ENCODE results near the gene RGS5. TPM values are rescaled to one million over a fixed set of nuclear protein-coding genes. Genes with fewer than 3 reads are reported as not detected.

The RGS5 gene
- polyA plus RNA-seq, 1 donor from 2014 or later = 4.4 TPM

DNA sequence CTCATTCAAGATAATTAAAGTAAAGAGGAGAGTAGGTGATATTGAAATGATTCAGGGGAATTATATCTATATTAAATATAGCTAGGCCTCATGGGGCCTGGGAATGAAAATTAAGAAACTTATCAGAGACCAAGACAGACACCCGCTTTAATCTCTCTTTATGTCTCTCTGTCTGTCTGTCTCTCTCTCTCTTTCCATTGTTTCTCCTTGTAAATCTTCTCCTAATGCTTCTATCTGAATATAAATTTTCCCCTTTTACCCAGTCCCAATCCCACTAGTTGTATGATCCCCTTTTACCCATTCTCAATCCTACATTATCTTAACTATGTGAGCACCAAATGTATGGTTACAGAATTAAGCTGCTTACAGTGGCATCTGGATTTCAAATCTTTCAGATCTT lies 61.2 kb downstream of the RGS5 start:
- Mint-ChIP-seq H3K9me3 (peaks cover 0 to 2% (median 0%) of the 10 kb centered on the region in 3 donors), H3K36me3 (no peaks in the 10 kb centered on the region), H3K4me3 (no peak overlapping the region), H3K4me1 (no peaks in the 10 kb centered on the region), H3K27ac (no peak overlapping the region), H3K27me3 (peaks cover 2% of the 10 kb centered on the region)

DNA sequence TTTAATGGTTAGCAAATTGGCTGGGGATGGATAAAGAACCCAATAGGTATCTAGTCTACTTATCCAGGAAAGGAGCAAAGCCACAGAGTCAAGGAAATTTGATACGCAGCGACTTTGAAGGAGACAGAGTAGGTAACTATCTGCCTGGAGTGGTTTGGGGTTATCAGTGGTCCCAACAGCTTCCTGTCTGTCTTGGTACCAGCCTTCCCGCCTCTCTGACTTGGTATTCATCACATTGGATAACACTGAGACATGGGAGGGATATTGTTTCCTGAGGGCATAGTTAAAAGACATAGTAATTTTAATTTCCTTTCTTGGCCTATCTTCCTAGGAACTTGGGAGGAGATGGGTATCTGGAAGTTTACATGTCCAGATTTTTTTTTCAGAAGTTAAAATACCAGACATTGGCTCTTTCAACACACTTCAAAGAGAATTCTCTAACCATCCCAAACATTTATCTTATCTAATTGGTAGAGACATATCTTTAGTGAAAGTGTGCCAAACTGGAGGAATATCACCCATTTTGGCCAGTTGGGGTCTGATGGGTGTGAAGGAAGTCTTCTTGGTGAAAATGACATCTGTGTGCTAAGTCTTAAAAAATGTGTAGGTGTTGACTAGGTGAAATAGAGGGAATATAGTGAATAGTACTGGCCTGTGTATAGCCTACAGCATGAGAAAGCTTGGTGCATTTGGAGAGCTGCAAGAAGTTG lies 65.0 kb downstream of the RGS5 start:
- no peak overlapping the region for H3K4me3 Mint-ChIP-seq
- no peaks in the 10 kb centered on the region for H3K27me3 Mint-ChIP-seq
- no peak overlapping the region for H3K27ac Mint-ChIP-seq
- H3K4me1 Mint-ChIP-seq = no peaks in the 10 kb centered on the region
- H3K9me3 Mint-ChIP-seq = peaks cover 0 to 2% (median 1%) of the 10 kb centered on the region in 3 donors
- no peaks in the 10 kb centered on the region for H3K36me3 Mint-ChIP-seq

DNA sequence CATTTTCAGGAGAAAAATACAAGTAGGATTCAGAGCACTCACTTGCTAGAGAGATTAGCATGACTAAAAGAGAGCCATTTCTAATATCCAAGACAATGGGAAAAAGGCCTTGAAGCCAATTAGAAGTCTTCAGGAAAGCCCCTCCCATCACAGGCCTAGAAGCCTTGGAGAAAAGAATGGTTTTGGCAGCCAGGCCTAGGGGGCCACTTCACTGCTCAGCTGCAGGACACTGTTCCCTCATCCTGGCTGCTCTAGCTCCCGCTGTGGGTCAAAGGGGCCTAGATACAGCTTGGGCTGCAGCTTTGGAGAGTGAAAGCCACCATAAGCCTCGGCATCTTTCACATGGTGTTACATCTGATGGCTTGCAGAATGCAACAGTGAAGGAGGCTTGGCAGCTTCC lies 70.7 kb downstream of the RGS5 start:
- H3K27ac Mint-ChIP-seq = peak overlapping the region in 1 of 3 donors; percentile 13
- H3K36me3 Mint-ChIP-seq = peaks cover 2% of the 10 kb centered on the region
- no peaks in the 10 kb centered on the region for H3K4me1 Mint-ChIP-seq
- no peak overlapping the region for H3K4me3 Mint-ChIP-seq
- peaks cover 0 to 2% (median 1%) of the 10 kb centered on the region in 3 donors for H3K9me3 Mint-ChIP-seq
- H3K27me3 Mint-ChIP-seq = peaks cover 3% of the 10 kb centered on the region

DNA sequence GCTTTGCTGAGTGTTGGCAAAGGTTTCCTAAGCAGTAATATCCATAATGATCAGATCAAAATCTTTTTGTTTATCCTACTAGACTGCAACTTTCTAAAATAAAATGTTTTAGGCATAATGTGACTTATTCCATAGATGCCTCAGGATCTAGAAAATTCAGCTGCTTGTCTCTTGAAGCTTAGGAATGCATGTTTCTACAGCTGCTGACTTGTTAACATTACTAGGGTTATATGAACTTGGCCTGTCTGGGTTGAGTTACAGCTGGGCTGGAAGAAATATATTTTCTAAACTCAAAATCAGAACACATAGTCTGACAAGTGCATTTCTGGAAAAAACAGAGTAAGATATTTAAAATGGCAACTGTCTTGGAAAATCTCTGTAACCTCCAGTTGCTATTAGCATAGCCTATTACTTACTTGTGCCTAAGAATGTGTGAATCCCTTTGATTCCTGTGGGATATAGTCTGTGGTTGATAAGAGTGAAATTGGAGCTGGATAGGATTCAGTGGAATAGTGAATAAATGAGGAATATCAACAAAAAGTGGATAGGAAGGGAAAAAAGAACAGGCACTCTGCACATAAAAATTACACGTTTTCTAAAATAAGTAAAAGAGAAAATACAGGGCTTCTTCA lies 72.4 kb downstream of the RGS5 start:
- Mint-ChIP-seq H3K9me3 (peaks cover 0 to 1% (median 0%) of the 10 kb centered on the region in 3 donors), H3K36me3 (peaks cover 2% of the 10 kb centered on the region), H3K27ac (no peak overlapping the region), H3K4me1 (no peaks in the 10 kb centered on the region), H3K4me3 (no peak overlapping the region), H3K27me3 (peaks cover 3% of the 10 kb centered on the region)

DNA sequence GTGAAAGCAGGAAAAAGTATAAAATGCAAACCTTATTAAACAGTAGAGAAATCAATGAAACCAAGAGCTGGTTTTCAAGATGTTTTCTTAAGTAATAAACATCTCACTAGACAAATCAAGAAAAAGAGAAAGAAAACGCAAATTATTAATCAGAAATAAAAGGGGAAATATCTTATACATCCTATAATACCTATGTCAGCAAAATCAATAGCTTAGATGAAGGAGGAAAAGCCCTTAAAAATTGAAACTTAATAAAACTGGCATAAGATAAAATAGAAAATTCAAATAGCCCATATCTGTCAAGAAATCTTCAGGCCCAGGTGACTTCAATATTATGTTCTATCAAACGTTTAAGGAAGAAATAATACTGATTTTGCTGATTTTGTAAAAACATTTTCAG lies 74.4 kb downstream of the RGS5 start:
- Mint-ChIP-seq H3K9me3 (no peaks in the 10 kb centered on the region), H3K27ac (no peak overlapping the region), H3K27me3 (peaks cover 4% of the 10 kb centered on the region), H3K4me1 (no peaks in the 10 kb centered on the region), H3K4me3 (no peak overlapping the region), H3K36me3 (peaks cover 2% of the 10 kb centered on the region)

DNA sequence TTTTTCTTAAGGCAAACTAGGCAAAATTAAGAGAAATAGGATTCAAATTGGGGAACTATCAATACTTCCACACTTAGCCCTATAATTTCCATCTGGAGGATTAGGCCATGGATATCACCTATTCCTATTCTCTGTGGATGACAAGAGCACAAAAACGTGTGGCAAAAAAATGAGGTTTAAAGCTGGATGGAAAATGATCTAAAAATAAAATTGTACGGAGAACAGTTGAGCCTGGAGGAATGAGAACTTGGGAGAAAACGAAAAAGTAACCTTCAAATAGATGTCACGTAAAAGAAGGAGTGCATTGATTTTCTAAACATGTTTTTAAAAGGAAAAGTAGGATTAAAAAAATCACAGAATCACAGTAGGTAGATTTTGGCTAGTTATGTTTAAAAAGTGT lies 77.9 kb downstream of the RGS5 start:
- Mint-ChIP-seq H3K4me3 (no peak overlapping the region), H3K9me3 (no peaks in the 10 kb centered on the region), H3K36me3 (no peaks in the 10 kb centered on the region), H3K27ac (no peak overlapping the region), H3K4me1 (no peaks in the 10 kb centered on the region), H3K27me3 (peaks cover 3% of the 10 kb centered on the region)

DNA sequence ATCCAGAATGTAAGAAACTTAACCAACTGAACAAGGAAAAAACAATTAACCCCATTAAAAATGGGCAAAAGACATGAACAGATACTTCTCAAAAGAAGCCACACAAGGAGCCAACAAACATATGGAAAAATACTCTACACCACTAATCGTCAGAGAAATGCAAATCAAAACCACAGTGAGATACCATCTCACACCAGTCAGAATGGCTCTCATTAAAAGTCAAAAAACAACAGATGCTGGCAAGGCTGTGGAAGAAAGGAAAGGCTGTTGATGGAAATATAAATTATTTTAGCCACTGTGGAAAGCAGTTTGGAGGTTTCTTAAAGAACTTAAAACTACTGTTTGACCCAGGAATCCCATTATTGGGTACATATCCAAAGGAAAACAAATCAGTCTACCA lies 82.3 kb downstream of the RGS5 start:
- Mint-ChIP-seq H3K9me3 (no peaks in the 10 kb centered on the region), H3K27me3 (peaks cover 3% of the 10 kb centered on the region)

DNA sequence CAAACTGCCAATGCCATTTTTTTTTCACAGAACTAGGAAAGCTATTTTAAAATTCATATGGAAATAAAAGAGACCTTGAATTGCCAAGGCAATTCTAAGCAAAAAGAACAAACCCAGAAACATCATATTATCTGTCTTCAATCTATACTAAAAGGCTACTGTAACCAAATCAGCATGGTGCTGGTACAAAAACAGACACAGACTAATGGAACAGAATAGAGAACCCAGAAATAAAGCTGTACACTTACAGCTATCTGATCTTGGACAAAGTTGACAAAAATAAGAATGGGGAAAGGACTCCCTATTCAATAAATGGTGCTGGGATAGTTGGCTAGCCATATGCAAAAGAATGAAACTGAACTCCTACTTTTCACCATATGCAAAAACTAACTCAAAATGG lies 83.0 kb downstream of the RGS5 start:
- H3K4me3 Mint-ChIP-seq = no peak overlapping the region
- H3K36me3 Mint-ChIP-seq = peaks cover 2% of the 10 kb centered on the region
- H3K27me3 Mint-ChIP-seq = peaks cover 2% of the 10 kb centered on the region
- no peak overlapping the region for H3K27ac Mint-ChIP-seq
- no peaks in the 10 kb centered on the region for H3K4me1 Mint-ChIP-seq
- H3K9me3 Mint-ChIP-seq = no peaks in the 10 kb centered on the region

More for the DNA sequence above, 82.3 kb downstream of the RGS5 start:
- H3K27ac Mint-ChIP-seq = no peak overlapping the region
- no peak overlapping the region for H3K4me3 Mint-ChIP-seq
- no peaks in the 10 kb centered on the region for H3K4me1 Mint-ChIP-seq
- H3K36me3 Mint-ChIP-seq = peaks cover 2% of the 10 kb centered on the region

DNA sequence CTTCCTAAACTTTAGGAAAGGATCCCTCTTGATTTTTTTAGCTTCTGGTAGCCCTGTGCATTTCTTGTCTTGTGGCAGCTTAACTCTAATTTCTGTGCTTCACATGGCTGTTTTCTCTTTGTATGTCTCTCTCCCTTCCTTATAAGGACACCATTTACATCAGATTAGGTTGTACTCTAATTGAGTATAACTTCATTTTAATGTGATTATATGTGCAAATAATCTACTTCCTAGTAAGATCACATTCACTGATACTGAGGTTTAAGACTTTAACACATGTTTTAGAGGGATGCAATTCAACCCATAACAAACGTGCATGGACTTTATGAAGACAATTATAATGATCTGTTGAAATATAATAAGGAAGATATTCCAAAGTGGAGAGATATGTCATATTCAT lies 86.8 kb downstream of the RGS5 start:
- Mint-ChIP-seq H3K36me3 (peaks cover 2% of the 10 kb centered on the region), H3K4me3 (no peak overlapping the region)

DNA sequence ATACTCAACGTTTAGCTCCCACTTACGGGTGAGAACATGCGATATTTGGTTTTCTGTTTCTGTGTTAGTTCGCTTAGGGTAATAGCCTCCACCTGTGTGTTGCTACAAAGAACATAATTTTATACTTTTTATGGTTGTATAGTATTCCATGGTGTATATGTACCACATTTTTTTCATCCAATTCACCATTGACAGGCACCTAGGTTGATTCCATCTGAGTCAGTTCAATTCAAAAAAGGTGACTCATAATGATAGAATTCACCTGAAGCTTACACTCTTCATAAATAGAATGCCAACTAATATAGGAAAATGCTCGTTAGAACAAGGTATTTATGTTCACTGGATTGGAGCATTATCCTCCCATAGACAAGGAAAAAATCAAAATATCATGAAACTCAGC lies 95.1 kb downstream of the RGS5 start:
- Mint-ChIP-seq H3K4me3 (no peak overlapping the region), H3K9me3 (peaks cover 0 to 4% (median 0%) of the 10 kb centered on the region in 3 donors), H3K27me3 (peaks cover under 1% of the 10 kb centered on the region), H3K36me3 (no peaks in the 10 kb centered on the region), H3K27ac (no peak overlapping the region), H3K4me1 (peaks cover 0 to 2% (median 0%) of the 10 kb centered on the region in 3 donors)

More for the DNA sequence above, 86.8 kb downstream of the RGS5 start:
- H3K27ac Mint-ChIP-seq = no peak overlapping the region
- H3K4me1 Mint-ChIP-seq = no peaks in the 10 kb centered on the region
- H3K9me3 Mint-ChIP-seq = peaks cover 0 to 3% (median 0%) of the 10 kb centered on the region in 3 donors
- H3K27me3 Mint-ChIP-seq = peaks cover 1% of the 10 kb centered on the region

DNA sequence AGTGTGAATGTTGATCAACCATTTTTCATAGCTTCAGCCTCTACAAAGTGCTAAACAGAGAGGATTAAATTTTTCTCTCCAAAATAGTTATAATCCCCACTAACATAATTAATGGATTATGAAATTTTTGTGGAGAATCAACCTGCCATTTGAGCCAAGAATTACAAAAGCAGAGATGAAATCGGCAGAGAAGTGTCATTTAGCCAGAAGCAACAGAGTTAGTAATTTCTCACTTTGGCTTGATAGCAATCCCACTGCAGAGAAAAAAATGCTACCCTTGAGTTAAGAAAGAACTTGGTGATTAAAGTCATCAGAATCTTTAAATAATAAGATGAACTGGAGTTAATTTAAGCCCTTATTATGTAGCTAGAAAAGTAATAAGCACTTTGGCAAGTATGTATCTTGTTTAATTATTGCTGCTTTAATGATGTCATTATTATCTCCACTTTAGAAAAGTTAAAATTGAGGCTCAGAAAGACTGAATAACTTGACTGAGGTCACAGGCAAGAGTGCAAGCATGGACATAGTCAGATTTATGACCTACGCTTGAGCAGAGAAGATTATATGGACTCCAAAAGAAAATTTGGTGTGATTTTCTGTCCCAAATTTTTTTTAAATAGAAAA lies 96.2 kb downstream of the RGS5 start:
- Mint-ChIP-seq H3K27me3 (peaks cover 2% of the 10 kb centered on the region), H3K4me1 (peaks cover 0 to 2% (median 0%) of the 10 kb centered on the region in 3 donors), H3K27ac (no peak overlapping the region), H3K9me3 (peaks cover 0 to 4% (median 2%) of the 10 kb centered on the region in 3 donors), H3K4me3 (no peak overlapping the region), H3K36me3 (no peaks in the 10 kb centered on the region)

DNA sequence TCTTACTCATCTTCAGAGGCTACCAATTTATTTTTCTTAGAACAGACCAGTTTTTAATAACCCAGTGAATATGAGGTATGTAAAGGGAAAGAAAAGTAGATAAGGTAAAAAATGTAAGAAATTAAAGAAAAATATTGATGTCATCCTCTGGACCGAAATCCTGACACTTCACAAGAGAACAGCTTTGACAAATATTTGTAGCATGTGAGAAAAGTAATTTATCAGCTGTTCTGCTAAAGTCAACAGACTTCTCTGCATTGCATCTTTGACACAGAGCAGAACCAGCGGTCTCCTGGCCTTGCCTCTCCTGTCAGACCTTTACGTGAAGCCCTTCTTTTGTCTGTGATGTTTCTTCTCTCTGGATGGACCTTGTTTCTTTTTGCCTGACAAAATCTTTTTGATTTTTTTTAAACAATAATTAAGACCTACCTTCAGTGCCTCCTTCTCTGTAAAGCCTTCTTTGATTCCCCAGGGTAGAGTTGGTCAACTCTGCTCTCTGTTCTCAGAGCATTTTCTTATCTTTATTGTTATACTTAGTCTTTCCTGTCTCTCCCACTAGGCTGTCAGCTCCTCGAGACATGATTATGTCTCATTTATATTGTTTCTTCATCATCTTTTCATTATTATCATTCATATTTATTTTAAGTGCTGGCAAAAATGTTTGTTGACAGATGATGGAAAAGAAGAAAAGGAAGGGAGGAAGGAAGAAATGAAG lies 98.2 kb downstream of the RGS5 start:
- H3K27ac Mint-ChIP-seq = no peak overlapping the region
- no peak overlapping the region for H3K4me3 Mint-ChIP-seq
- no peaks in the 10 kb centered on the region for H3K4me1 Mint-ChIP-seq
- H3K36me3 Mint-ChIP-seq = no peaks in the 10 kb centered on the region
- H3K9me3 Mint-ChIP-seq = peaks cover 0 to 4% (median 0%) of the 10 kb centered on the region in 3 donors
- H3K27me3 Mint-ChIP-seq = peaks cover 2% of the 10 kb centered on the region

DNA sequence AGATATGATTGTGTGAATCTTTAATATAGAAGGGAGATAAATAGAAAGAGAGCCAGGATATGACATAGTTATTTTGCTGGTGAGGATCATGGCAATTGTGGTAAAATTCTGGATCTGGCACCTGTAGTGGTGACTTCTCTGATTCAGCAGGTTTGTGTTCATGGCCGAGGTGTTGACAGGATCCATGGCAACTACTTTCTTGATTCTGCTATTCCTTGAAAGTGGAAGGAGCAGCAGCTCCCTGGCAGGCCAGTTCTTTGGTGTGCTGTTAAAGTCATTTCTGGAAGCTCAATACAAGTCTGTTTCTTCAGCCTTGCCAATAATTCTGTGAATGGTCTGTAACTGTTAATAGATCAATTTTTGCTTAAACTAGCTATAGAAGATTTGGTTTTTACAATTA lies 100.1 kb downstream of the RGS5 start:
- no peak overlapping the region for H3K27ac Mint-ChIP-seq
- peaks cover 2% of the 10 kb centered on the region for H3K27me3 Mint-ChIP-seq
- no peaks in the 10 kb centered on the region for H3K36me3 Mint-ChIP-seq
- H3K4me1 Mint-ChIP-seq = no peaks in the 10 kb centered on the region
- no peak overlapping the region for H3K4me3 Mint-ChIP-seq
- H3K9me3 Mint-ChIP-seq = peaks cover 0 to 4% (median 0%) of the 10 kb centered on the region in 3 donors

DNA sequence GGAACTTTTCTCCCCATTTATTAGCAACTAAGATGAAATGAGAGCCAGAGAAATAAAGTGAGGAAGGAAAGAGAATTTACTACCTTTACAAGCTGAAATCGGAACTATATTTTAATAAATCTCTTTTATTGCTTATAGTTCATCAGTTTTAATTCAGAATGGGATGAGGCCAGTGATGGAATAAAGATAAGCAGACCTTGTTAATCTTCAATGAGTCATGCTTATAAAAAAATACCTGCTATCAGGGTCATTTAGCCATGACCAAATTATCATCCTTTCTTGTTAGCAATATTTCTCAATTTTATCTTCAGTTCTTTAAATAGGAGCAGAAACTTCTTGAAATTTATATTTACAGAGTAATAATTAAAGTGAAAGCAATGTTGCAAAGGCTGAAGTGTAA lies 107.5 kb downstream of the RGS5 start:
- Mint-ChIP-seq H3K9me3 (peaks cover 0 to 5% (median 0%) of the 10 kb centered on the region in 3 donors), H3K27ac (no peak overlapping the region), H3K27me3 (peaks cover 2% of the 10 kb centered on the region), H3K36me3 (no peaks in the 10 kb centered on the region), H3K4me1 (no peaks in the 10 kb centered on the region), H3K4me3 (no peak overlapping the region)

DNA sequence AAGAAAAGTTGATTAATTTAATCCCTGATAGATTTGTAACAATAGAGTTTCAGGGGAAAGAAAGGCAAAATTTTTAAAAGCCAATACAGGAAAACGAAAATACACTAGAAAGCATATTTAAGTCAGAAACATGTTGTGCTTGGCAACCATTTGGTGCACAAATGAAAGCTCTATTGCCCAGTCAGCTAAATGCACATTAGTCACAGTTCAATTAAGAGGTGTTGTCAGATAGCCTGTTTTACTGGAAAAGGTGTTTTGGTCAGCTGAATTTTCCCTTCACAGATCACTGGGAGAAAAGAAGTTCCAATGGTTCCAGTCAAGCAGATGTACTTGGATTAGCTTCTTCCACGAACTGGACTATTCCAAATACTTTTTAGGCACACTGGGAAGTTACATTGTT lies 108.1 kb downstream of the RGS5 start:
- Mint-ChIP-seq H3K36me3 (no peaks in the 10 kb centered on the region), H3K4me3 (no peak overlapping the region)

More for the DNA sequence above, 108.1 kb downstream of the RGS5 start:
- H3K9me3 Mint-ChIP-seq = peaks cover 0 to 3% (median 0%) of the 10 kb centered on the region in 3 donors
- no peak overlapping the region for H3K27ac Mint-ChIP-seq
- H3K27me3 Mint-ChIP-seq = peaks cover 2% of the 10 kb centered on the region
- H3K4me1 Mint-ChIP-seq = no peaks in the 10 kb centered on the region
